Skin epidermis (tissue), 12 donors: ENCODE data around the gene BTG4.

ENCODE experiments used
- H3K27ac ChIP-seq, 21 experiments: fragments of 200-600 bp; sonication (generic) in 11 of 21; one replicate each; pipeline ENCODE4 v1.5.0; 2020; ENCODE audit warnings: mild to moderate bottlenecking in 3 of 21, inconsistent platforms in 2 of 21, moderate library complexity in 2 of 21
- H3K4me3 ChIP-seq, 7 experiments: fragments of 200-600 bp; sonication (generic) in 2 of 7; one replicate each; pipeline ENCODE4 v1.5.0; 2020; ENCODE audit warnings: inconsistent platforms in 2 of 7, mild to moderate bottlenecking in 2 of 7, moderate library complexity in 1 of 7

The BTG4 gene

DNA sequence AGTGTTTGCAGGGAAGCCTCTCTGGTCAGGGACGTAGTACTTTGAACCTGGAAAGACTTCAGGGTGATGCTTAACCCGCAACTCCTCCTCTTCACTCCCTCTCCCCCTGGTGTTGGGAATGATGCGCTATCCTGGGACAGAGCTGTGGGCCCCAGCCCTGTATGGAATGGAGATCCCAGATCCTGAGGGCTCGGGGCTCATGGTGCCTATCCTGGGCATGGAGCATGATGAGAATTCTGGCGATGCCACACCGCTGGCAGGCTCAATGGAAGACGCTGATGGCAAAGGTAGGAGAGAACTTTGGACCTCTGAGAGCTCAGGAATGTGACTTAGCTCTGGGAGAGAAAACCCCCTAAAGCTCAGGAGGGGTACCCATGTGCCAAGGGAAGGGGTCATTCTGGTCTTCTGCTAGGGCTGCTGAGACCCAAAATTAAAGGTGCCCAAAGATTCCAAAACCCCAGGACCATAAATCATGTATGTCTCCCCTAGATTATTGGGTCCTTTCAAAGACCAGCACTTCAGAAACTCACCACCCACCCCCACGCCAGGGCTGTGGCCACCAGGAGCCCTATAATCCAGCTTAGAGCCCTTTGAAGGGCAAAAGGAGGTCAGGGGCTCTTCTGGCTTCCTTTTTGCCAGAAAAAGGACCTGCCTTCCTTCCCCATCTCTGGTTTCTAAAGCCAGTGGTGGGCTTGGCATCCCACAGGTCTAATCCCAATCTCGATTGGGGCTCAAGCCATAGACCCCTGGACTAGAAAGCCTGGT is 52.5 kb downstream of the BTG4 start:
- Histone ChIP-seq H3K27ac (no peak overlapping the region), H3K4me3 (no peak overlapping the region)

- Histone ChIP-seq H3K27ac (no peak overlapping the region), H3K4me3 (no peak overlapping the region)
Observed at GRCh38 chr11:111457731-111458368, 54.3 kb downstream of the BTG4 start.

- no peak overlapping the region for H3K4me3 ChIP-seq
- H3K27ac ChIP-seq: no peak overlapping the region
Observed at GRCh38 chr11:111456859-111457730, 55.1 kb downstream of the BTG4 start.

- no peak overlapping the region for H3K4me3 ChIP-seq
- H3K27ac ChIP-seq: no peak overlapping the region
Observed at GRCh38 chr11:111456086-111456858, 55.9 kb downstream of the BTG4 start.

DNA sequence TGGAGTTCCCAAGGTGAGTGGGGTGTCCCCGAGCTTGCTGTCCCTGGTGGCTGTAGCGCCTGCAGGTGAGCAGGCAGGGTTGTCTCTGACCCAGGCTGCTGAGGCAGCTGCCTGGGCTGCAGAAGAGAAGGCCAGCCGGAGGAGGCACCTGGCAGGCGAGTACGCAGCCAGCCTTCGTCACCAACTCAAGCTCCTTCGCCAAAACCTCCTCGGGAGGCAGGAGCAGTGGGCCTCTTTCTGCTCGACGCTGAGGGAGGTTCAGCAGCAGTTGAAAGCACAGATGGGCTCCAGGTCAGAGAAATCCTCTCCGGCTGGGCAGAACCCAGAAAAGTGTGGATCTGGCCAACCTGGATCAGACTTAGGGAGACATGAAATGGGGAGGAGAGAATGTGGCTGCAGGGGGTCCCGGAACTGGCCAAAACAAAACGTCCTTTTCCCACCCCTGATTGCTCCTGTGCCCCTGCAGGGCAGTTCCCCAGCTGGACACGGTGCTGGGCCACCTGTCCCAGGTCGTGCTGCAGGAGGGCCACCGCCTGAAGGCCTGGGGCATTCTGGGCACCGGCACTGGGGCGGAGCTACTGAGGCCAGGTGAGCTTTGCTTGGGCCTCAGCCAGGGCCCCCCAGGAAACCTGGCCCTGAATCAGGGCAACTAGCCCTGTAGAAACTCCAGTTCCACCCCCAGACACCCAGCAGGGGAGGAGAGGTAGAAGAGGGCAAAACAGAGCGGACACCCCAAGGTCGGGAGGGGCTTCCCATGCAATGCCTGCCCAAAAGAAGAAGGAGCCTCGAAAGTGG is 56.7 kb downstream of the BTG4 start:
- Histone ChIP-seq H3K27ac (no peak overlapping the region), H3K4me3 (no peak overlapping the region)

- Histone ChIP-seq H3K4me3 (no peak overlapping the region), H3K27ac (no peak overlapping the region)
Observed at GRCh38 chr11:111454561-111455192, 57.5 kb downstream of the BTG4 start.

DNA sequence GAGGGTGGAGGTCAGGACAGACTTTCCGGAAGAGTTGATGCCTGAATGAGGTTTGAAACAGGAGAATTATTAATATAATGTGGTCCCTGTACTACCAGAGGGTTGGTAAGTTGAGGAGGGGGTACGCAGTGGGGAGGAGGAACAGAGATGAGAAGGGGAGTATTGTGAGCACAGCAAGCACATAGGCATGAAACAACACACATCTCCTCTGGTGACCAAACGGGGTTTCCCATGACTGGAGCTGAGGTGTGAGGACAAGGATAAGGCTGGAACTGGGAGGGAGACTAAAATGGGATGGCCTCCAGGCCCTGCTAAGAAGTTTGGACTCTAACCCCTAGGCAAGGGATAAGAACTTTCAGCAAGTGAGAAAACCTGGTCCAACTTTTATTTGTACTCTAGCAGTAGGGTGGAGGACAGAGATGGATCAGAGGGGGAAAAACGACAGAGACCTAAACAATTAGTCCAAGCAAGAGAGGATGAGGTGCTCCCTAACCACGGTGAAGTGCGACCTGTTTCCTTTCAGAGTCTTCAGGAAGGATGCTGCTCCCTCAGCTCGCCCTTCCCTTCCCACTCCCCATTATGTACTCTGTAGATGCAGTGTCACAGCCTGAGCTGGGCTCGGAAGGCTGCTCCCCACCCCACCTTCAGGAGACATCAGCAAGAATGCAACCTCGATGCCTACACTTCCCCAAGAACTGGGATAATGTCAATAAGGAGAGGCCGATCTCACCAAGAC is 59.2 kb downstream of the BTG4 start:
- Histone ChIP-seq H3K4me3 (no peak overlapping the region), H3K27ac (no peak overlapping the region)

DNA sequence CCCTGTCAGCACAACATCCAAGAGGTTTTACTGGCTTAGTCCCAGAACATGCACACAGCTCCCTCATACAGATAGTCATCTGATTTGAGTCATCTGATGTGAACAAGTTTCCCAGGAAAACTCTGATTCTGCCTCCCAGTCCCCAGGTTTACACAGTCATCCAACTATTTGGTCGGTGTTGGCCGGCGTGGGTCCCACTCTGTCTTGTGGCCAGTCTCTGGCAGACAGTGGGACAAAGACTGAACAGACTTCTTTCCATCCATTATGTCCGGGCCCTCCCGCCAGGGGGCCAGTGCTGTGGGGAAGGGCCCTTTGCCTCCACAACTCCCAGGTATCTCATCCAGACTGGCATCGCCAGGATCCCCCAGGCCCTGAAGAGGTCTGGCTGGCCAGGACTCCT is 60.0 kb downstream of the BTG4 start:
- H3K27ac ChIP-seq: peak overlapping the region in 1 of 21 experiments; percentile 21
- no peak overlapping the region for H3K4me3 ChIP-seq

GRCh38 chr11:111450480-111451320 is 61.5 kb downstream of the BTG4 start:
- Histone ChIP-seq H3K4me3 (no peak overlapping the region), H3K27ac (no peak overlapping the region)

DNA sequence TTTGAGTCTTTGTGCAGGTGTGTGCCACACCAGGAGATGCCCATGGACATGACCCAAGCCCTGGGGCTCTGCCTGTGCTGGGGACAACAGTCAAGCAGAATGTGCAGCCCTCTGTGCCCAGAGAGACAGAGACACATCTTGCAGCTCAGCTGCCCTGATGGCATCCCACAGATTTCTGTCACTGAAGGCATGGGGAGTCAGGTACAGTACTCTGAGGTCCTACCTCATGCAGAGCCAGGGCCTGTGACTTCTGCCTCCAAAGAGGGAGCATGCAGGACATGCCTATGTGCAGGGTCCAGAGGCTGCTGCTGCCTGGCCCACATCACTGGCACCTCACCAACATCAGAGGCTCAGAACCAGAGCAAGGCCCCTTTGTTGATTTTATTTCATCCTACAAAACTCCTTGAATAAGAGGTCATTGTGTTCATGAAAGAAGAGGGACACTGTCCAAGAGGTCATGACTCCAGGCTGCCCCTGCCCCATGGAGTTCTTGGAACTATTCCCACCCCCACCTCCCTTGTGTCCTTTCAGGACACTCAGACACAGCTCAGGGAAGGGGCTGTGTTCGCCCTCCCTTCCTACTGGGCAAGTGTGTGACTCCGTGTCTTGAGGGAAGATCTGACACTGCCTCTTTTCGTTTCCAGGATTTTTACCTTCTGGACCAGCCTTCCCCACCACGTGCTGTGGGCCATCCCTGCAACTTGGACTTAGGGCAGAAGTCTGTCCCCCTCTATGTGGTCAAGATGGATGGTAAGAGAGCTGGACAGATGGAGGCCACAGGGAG is 62.3 kb downstream of the BTG4 start:
- Histone ChIP-seq H3K27ac (no peak overlapping the region), H3K4me3 (no peak overlapping the region)

DNA sequence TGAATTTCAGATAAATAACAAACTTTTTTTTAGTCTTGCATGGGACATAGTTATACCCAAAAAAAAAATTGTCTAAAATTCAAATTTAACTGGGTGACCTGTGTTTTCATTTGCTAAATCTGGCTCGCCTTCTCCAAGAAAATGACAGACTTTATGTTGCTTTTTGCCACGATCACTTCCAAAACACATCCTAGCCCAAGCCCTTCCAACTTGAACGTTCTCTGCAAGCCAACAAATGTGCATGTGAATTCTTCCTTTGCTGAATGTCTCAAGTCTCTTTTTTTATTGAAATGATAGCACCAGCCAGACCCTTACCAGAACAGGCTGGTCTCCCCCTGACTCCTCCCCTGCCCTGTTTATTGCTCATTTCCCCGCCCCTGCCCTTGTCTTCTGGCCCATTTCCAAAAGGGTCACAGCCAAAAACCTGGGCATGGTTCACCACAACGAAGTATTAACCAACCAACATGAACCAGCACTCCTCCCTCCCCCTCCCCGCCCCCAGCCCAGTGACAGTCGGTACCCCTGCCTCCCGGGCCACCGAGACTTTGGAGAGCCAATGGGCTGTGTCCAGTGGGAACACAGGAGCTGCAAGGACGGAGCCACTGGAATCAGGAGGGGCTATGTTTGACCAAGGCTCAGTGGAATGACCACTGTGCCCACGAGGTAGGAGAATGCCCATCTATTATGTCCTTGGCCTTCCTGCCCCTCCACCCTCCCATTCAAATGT is 63.2 kb downstream of the BTG4 start:
- no peak overlapping the region for H3K27ac ChIP-seq
- no peak overlapping the region for H3K4me3 ChIP-seq

- H3K4me3 ChIP-seq: no peak overlapping the region
- H3K27ac ChIP-seq: no peak overlapping the region
Observed at GRCh38 chr11:111448414-111448813, 63.8 kb downstream of the BTG4 start.

GRCh38 chr11:111447931-111448330 is 64.3 kb downstream of the BTG4 start:
- Histone ChIP-seq H3K4me3 (no peak overlapping the region), H3K27ac (no peak overlapping the region)

GRCh38 chr11:111447112-111447471 is 65.1 kb downstream of the BTG4 start:
- Histone ChIP-seq H3K4me3 (no peak overlapping the region), H3K27ac (no peak overlapping the region)

DNA sequence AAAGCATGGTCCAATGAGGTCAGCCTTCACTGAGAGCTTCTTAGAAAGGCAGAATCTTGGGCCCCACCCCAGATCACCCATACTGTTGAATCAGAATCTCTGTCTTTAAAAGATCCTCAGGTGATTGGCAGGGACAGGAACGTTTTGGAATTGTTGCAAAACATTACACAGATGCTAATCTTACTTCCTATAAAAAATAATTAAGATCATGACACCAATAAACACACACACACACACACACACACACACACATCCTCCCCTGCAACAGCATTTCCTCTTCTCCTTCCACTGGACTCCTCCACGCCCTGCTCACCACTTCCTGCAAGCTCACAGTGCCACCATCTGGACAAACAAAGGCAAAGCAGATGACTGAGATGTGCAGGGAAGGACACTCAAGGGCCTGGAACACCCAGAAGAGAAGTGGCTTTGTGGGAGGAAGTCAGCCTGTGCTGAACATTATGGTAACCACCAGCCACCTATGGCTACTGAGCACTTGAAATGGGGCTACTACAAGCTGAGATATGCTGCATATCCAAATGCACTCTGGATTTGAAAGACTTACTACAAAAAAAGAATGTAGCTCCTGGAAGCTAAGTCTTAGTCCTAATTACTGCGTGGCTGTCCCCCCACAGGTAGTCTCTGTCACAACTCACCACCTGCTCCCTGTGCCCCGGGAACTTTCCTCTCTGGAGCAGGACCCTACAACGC is 65.6 kb downstream of the BTG4 start:
- H3K4me3 ChIP-seq: no peak overlapping the region
- H3K27ac ChIP-seq: peak overlapping the region in 1 of 21 experiments; percentile 8
